ENCODE measurements around the gene EXTL2.

EXTL2 gene

DNA sequence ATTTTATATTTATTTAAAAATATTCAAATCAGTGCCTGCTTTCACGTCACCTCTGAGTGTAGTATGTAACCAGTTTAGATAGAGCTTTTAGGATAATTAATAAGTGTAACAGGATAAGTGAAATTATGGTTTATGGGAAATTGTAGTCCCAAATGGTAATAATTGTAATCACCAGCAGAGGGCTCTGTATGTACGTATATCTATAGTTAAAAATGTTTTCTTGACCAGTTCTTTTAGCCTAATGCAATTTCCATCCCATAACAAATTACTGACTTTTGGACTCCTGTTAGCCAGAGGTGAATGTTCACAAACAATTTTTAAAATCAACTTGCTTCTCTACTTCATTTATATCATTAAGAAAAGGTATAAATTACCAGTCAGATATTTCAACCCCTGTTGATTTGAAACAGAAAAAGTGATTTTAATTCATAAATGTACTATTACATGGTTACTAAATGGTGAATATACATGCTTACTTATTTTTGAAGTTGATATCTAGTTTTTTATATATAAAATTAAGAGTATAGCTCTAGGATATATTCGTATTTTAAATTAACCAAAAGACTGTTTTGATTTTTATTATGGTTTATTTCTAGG lies 26.6 kb upstream of the EXTL2 start:
- no peak overlapping the region for H3K4me3 ChIP-seq
- DNase-seq (ENCODE audit: low spot score) = no peak
- no peak overlapping the region for H3K27ac ChIP-seq
- TF ChIP-seq, protein P1, sequence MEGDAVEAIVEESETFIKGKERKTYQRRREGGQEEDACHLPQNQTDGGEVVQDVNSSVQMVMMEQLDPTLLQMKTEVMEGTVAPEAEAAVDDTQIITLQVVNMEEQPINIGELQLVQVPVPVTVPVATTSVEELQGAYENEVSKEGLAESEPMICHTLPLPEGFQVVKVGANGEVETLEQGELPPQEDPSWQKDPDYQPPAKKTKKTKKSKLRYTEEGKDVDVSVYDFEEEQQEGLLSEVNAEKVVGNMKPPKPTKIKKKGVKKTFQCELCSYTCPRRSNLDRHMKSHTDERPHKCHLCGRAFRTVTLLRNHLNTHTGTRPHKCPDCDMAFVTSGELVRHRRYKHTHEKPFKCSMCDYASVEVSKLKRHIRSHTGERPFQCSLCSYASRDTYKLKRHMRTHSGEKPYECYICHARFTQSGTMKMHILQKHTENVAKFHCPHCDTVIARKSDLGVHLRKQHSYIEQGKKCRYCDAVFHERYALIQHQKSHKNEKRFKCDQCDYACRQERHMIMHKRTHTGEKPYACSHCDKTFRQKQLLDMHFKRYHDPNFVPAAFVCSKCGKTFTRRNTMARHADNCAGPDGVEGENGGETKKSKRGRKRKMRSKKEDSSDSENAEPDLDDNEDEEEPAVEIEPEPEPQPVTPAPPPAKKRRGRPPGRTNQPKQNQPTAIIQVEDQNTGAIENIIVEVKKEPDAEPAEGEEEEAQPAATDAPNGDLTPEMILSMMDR (IDR thresholded peaks at IDR 0.05) = peak; percentile 65

- TF ChIP-seq, protein P1 (IDR thresholded peaks at IDR 0.05) = no peak
- no peak for DNase-seq (ENCODE audit: low spot score)
- Histone ChIP-seq H3K4me3 (no peak overlapping the region), H3K27ac (no peak overlapping the region)
Observed at GRCh38 chr1:100912019-100912418, 17.4 kb upstream of the EXTL2 start.

DNA sequence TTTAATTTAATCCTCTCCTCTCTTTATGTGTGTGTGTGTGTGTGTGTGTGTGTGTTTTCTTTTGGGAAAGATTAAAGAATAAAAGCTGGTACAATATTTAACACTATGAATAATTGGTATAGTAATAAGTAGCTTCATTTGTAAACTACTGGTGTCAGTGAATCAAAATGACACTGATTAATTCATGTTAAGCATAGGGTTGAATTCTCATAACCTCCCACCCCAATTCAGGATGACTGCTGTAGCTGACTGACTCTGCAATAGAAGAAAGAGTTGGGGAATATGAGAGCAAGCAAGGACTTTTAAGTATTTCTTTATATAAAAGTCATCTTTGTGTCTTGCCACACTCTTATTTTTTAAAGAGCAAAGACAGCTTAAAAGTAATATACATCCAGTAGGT lies 14.4 kb upstream of the EXTL2 start:
- H3K4me3 ChIP-seq = no peak overlapping the region
- TF ChIP-seq, protein P1 (IDR thresholded peaks at IDR 0.05) = no peak
- no peak for DNase-seq (ENCODE audit: low spot score)
- no peak overlapping the region for H3K27ac ChIP-seq

DNA sequence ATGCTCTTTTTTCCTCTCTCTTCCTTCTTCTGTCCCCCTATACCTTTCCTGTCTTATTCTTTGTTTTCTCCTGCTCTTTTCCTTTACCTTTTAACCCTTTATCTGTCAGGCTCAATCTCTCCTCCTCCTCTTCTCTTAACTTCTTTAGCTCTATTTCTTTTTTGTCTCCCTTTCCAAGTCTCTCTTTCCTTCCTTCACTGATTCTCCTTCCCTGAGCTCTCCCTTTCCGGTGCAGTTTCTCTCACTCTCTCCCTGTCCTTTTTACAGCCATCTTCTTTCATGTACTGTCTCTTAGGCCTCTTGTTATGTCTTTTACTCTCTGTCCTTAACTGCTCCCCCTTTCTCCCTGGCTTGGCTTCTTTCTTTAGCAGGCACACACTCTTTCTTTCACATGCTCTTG lies 13.2 kb upstream of the EXTL2 start:
- no peak for DNase-seq (ENCODE audit: low spot score)
- H3K27ac ChIP-seq = no peak overlapping the region
- TF ChIP-seq, protein P1 (IDR thresholded peaks at IDR 0.05) = no peak
- H3K4me3 ChIP-seq = no peak overlapping the region

- no peak for DNase-seq (ENCODE audit: low spot score)
- Histone ChIP-seq H3K4me3 (no peak overlapping the region), H3K27ac (no peak overlapping the region)
- TF ChIP-seq, protein P1 (IDR thresholded peaks at IDR 0.05) = no peak
Observed at GRCh38 chr1:100905181-100905580, 10.5 kb upstream of the EXTL2 start.

GRCh38 chr1:100904528-100904927 lies 9.9 kb upstream of the EXTL2 start:
- TF ChIP-seq, protein P1 (IDR thresholded peaks at IDR 0.05) = no peak
- Histone ChIP-seq H3K27ac (no peak overlapping the region), H3K4me3 (no peak overlapping the region)
- no peak for DNase-seq (ENCODE audit: low spot score)

DNA sequence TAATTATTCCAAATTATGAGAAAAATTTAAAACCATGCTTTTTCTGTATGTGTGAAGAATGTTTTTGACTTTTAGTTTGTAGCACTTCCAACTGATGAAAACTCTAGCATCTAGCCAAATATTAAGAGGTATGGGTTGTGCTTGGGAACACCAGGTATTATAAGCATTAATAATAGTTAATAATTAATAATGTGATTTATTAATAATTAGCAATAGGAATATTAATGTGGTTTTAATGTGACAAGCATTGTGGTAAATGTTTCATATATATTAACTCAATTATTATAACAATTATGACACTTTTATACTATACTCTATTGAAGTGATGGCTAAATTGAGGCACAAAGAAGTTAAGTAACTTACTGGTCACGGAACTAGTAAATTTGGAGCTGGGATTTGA lies 9.1 kb upstream of the EXTL2 start:
- Histone ChIP-seq H3K4me3 (no peak overlapping the region), H3K27ac (no peak overlapping the region)
- no peak for DNase-seq (ENCODE audit: low spot score)
- TF ChIP-seq, protein P1 (IDR thresholded peaks at IDR 0.05) = no peak

All from coronary artery (tissue), 2 donors.